ENCODE results near the gene IL31.
"Not testable (repeated sequence)": the region's sequence is repeated elsewhere in the genome, so short reads cannot be mapped to it uniquely, and the experiment has no call there.

IL31 gene

DNA sequence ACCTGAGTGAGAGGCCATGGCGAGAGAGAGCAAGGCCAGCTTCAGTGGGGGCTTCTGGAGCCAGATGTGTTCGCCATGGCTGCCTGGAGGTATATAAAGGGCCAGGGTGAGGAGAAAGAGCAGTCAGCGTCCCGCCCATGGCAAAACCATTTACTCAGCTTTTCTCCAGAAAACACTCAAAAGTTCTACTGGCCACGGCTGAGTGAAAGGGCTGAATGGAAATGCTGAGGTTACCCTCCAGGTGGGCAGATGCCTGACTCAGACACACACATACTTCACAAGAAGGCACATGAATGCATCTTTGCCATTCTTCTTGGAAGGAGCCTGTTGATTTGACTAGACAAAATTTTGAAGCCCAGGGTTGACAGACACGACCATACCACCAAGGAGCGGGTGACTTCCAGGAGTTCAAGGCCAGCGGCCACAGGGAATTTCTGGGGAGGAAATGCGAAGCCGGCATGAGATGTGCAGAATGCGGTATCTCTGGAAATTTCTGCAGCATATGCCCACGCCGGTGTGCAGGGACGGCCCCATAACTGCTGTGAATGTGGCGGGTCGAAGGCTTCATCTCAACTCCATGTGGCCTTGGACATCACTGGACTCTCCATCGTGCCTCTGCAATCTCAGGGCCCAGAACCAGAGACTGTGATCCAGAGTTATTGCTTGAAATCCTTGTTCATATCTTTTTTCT, at the start of gene IL31:
Gene IL31, minus strand, starts transcription at position 67 of the 691 bp plus-strand sequence. Its CDS starts 49 bp downstream, at position 18.
- in situ Hi-C loops (cut with MboI; ENCODE audit: low sequenced_read_pairs): no loop called here

DNA sequence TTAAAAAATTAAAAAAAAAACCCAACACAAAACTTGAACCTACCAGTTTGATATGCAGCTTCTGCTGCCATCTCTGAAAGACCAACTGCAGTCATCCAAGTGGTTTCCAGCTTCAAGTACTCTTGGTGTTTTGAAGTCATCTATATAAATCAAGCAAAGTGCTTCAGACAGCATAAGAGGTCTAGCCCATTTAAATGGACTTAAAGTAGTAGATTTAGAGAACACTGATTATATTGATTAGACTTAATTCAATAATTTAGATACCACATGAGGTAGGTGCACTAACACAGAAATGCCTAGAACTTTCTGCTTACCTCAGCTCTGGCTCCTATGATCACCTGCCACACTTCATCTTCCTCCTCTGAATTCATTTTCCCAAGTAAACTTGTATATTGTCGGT, 42.4 kb upstream of the IL31 start:
- in situ Hi-C loops (cut with MboI; ENCODE audit: low sequenced_read_pairs): no loop called here

DNA sequence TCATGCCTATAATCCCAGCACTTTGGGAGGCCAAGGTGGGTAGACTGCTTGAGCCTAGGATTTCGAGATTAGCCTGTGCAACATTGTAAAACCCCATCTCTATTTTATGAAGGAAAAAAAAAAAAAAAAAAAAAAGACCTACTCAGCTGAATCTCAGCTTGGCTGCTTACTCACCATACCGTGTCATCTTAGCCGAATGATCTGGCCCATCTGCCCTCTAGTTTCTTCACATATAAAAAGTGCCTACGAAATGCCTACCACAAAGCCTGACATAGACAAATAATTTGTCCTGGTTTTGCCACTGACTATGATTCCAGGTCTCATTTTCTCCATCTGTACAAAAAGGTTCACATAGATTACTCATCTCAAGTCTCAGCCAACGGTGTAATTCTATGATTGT, 41.8 kb upstream of the IL31 start:
- in situ Hi-C loops (cut with MboI; ENCODE audit: low sequenced_read_pairs): no loop called here

DNA sequence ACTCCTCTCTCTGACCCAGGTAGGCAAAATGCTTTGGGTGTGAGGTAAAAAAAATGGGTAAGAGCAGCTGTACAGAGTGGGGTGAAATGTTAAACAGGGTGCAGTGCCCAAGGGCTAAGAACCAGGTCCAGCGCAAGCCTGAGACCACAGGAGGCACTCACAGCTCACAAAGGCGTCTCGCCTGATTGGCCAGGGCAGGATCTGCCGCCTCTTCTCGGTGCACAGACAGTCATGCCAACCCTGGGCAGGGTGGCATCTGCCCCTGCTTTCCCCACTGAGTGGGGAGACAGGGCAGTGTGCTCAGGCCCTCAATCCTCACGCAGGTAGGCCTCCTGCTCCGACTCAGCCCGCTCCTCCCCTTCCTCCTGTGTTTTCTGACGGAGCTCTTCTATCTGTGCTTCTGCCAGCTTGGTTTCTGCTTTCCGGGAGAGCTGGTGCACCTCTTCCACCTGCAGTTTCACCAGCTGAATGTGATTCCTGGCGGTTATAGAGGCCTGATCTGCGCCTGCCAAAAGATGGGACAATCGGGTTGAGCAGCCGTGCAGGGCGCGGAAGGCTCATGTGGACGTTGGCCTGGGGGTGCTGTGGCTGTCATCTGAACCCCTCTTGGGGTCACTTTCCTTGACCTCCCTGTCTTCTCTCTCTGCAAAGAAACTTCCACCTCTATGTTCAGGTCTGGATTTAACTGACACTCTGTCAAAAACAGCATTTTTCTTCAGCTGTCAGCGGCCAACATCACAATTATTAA, 34.2 kb upstream of the IL31 start:
- in situ Hi-C loops (cut with MboI; ENCODE audit: low sequenced_read_pairs): no loop called here

DNA sequence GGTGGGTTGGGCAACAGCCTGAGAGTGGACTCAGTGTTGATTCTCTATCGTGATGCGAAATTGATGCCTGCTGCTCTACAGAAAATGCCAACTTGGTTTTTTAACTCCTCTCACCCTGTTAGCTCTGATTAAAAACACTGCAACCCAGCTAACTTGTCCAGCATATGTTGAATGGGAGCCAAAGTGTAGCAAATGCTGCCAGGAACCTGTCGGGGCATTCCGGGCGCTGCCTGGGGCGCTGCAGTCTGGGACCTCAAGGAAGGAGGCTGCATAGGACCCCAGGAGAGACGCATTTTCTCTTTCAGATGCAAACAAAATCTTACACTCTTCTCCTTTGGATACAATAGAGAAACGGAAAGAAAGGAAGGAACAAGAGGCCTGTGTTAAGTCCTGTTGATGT, 33.4 kb upstream of the IL31 start:
- in situ Hi-C loops (cut with MboI; ENCODE audit: low sequenced_read_pairs): no loop called here

DNA sequence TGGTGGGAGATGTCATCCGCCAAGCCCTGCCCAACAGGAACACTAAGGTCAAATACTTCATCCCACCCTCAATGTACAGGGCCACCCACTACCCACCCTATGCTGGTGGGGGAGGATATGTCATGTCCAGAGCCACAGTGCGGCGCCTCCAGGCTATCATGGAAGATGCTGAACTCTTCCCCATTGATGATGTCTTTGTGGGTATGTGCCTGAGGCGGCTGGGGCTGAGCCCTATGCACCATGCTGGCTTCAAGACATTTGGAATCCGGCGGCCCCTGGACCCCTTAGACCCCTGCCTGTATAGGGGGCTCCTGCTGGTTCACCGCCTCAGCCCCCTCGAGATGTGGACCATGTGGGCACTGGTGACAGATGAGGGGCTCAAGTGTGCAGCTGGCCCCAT, 33.0 kb upstream of the IL31 start:
- in situ Hi-C loops (cut with MboI; ENCODE audit: low sequenced_read_pairs): no loop called here

DNA sequence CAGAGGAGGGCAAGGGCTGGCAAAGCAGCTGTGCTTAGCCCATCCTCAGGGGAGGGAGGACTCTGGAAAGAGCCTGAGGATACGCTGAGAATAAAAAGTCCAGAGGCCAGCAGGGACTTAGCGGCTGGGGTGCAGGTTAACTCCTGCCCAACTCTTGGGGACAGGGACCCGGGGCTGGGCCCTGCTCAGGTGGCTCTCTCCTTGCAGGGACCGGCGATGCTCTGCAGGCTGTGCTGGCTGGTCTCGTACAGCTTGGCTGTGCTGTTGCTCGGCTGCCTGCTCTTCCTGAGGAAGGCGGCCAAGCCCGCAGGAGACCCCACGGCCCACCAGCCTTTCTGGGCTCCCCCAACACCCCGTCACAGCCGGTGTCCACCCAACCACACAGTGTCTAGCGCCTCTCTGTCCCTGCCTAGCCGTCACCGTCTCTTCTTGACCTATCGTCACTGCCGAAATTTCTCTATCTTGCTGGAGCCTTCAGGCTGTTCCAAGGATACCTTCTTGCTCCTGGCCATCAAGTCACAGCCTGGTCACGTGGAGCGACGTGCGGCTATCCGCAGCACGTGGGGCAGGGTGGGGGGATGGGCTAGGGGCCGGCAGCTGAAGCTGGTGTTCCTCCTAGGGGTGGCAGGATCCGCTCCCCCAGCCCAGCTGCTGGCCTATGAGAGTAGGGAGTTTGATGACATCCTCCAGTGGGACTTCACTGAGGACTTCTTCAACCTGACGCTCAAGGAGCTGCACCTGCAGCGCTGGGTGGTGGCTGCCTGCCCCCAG, 32.3 kb upstream of the IL31 start:
- in situ Hi-C loops (cut with MboI; ENCODE audit: low sequenced_read_pairs): no loop called here

DNA sequence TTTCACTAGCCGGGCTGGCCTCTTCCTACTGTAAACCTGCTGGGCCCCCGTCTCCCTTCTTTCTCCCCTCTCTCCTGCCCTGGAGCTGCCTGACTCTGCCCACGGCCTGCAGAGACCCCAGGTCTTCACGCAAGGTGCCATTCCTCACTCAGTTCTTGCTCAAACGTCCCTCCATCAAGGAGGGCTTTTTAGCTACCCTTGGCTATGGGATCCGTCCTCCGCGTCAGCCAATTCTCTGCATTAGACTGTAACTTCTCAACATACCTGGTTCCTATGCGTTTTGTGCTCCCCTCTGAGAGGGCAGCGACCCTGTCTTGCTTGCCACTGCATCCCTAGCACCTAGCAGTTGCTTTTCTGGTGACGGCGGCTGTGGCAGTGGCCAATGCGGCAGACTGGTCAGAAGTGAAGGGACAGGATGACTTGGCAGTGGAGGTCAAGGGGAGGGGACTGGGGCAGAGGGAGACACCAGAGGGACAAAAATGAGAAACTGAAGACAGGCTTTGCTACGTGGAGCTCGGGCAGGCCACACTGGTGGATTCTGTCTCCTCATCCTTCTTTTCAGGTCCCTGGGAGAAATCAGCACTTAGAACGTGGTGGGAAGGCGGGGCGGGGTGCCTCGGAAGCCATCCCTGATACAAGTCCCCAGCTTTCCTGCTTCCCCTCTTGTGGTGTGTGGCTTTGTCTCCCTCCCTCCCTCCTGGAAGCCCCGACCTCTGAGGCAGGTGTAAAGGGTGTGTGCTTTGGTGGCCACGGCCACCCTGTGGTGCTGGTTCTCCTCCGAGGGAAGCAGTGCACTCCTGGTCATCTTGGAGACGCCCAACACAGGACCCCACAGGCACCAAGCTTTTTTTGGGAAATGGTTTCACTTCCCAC, 31.3 kb upstream of the IL31 start:
- in situ Hi-C loops (cut with MboI; ENCODE audit: low sequenced_read_pairs): no loop called here

DNA sequence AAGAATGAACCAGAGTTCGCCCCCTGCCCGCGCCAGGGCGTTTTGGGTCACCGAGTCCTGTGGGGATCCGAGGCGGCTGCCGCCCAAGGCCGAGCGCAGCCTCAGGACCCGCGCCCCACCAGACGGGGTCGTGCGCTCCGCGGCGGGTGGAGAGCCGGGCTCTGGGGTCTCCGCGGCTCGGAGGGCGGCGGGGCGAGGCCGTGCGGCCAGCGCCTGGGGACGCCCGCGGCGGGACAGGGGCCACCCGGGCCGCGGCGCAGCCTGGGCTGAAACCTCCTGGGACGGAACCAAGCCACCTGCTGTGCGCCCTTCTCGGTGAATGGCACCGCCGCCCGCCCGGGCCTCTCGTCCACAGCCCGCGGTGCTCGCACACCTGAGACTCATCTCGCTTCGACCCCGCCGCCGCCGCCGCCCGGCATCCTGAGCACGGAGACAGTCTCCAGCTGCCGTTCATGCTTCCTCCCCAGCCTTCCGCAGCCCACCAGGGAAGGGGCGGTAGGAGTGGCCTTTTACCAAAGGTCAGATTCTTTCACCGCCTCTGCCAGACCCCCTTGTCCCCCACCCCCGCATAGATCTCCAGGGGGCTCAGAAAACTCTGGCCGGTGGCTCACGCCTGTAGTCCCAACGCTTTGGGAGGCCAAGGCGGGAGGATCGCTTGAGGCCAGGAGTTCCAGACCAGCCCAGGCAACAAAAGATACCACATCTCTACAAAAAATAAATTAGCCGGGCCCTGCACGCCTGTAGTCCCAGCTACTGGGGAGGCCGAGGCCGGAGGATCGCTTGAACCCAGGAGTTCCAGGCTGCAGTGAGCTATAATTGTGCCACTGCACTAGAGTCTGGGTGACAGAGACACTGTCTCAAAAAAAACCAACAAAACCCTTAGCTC, 30.4 kb upstream of the IL31 start:
- in situ Hi-C loops (cut with MboI; ENCODE audit: low sequenced_read_pairs): no loop called here

DNA sequence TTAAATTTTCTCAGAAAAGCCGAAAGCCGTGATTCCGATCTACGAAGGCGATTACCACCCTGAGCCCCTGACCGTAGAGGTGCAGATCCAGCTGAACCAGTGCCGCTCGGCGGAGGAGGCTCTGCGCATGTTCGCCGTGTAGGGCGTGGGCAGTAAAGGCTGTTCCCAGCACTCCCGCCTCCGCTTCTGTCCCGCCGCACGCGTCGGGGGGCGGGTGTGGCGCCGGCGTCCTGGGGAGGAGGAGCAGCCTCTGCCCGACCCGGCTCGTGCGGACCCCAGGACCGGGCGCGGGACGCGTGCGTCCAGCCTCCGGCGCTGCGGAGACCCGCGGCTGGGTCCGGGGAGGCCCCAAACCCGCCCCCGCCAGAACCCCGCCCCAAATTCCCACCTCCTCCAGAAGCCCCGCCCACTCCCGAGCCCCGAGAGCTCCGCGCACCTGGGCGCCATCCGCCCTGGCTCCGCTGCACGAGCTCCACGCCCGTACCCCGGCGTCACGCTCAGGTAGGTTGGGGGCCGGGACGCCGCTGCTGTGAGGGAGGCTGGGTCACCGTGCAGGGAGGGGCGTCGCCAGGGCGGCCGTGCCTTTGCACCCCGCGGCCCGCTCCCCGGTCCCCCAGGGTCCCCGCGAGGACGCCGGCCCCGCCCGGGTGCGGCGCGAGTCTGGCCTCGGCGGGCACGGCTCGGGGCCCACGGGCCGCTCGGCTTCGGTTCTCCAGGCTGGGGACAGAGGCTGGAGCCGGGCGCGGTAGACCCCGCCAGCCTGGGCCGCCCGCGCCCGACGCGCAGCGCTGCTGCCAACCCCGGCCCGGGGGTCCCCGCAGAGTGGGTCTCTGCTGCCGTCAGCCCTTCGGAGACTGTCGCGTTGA, 29.5 kb upstream of the IL31 start, which contains the start of gene B3GNT4:
Gene B3GNT4, plus strand, starts transcription at position 409 of the 866 bp plus-strand sequence. CDS start 910 bp downstream, outside the sequence.
- in situ Hi-C loops (cut with MboI; ENCODE audit: low sequenced_read_pairs): no loop called here

DNA sequence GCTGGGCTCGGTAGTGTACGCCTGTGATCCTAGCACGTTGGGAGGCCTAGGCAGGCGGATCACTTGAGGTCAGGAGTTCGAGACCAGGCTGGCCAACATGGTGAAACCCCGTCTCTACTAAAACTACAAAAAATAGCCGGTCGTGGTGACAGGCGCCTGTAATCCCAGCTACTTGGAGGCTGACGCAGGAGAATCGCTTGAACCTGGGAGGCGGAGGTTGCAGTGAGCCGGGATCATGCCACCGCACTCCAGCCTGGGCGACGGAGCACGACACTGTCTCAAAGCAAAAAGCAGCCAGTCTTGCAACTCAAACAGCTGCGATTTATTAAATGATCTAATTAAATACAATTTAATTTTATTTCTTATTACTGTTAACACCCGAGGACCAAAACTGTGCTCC, 28.8 kb upstream of the IL31 start:
- in situ Hi-C loops (cut with MboI; ENCODE audit: low sequenced_read_pairs): not testable (repeated sequence)

DNA sequence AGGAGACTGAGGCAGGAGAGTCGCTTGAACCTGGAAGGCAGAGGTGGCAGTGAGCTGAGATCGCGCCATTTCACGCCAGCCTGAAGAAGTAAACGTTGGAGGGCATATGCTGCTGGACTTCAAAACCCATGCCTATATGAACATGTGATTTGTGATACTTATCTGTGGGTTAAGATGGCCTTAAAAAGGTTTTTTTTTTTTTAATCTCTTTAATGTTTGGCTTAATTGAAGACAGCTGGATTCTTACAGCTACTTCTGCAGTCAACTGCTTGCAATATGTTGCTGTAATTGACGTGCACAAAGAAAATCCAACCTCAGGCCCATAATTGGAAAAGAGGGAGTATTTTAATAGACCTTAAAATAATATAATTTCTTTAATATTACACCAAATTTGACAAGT, 28.0 kb upstream of the IL31 start:
- in situ Hi-C loops (cut with MboI; ENCODE audit: low sequenced_read_pairs): no loop called here

DNA sequence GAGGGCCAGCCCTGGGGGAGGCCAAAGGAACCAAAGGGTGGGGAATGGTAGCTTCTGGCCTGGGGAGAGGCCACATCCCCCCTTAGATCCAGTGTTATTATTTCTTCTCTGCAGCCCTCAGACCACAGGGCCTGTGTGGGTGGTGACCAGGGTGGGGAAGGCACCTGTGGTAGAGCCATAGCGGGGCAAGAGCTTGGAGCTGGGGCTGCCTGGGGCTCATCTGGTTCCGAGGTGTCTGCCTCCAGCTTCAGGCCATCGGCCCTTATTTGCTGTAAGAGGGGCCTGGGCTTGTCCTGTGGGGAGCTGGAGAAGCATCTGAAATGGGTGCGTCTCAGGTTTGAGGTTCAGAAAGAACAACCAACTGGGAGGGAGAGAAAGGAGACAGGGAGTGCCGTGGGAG, 27.4 kb upstream of the IL31 start:
- in situ Hi-C loops (cut with MboI; ENCODE audit: low sequenced_read_pairs): no loop called here

DNA sequence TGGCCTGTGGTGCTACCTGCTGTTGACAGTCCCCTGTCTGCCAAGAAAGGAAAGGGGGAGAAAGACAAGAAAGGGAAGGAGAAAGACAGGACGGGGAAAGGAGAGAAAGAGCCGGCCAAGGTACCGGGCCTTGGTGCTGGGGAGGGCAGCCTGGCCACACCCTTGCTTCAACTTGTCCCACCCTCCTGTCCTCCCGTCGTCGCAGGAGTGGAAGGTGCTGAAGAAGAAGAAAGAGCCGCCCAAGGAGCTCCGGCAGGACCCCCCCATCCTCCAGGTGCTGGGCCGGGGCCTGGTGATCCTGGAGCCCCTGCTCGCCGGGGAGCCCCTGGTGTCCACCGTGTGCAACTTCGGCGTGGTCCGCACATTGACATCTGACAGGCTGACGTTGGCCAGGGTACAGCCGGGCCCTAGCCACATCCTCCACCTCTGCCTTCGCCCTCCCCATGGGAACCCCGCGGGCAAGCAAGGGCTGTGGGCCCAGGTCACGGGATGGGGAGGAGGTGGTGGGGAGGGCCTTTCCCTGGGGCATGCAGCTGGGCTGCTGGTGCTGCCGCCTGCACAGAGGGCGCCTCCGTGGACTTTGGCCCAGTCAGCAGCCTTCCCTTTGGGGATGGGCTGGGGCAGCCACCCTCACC, 26.6 kb upstream of the IL31 start:
- in situ Hi-C loops (cut with MboI; ENCODE audit: low sequenced_read_pairs): no loop called here

DNA sequence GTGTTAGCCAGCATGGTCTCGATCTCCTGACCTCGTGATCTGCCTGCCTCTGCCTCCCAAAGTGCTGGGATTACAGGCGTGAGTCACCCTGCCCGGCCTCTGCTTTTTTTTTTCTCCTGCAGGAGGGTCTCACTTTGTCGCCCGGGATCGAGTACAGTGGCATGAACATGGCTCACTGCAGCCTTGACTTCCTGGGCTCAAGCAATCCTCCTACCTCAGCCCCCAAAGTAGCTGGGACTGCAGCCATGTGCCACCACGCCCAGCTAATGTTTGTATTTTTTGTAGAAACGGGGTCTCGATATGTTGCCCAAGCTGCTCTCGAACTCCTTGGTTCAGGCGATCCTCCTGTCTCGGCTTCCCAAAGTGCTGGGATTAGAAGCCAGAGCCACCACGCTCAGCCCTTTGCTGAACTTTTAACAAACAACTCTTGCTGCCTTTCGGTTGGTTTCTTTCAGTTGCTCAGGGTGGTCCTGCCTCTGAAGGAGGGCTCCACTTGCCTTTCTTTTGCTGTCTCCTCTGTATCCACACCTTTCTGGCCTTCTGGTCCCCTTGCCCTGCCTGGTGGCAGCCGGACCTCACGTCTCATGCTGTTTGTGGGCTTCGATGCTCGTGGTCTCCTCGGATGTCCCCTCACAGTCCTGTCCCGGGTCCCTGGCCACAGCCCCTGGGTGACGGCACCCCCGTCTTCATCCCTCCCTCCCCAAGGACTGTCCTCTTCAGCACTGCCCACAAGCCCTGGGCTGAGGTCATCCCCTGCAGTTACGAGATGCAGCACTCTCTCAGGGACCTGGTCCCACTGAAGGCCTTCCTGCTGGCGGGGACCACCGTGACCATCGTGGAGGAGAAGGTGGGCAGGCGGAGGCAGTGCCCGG, 25.7 kb upstream of the IL31 start:
- in situ Hi-C loops (cut with MboI; ENCODE audit: low sequenced_read_pairs): no loop called here

DNA sequence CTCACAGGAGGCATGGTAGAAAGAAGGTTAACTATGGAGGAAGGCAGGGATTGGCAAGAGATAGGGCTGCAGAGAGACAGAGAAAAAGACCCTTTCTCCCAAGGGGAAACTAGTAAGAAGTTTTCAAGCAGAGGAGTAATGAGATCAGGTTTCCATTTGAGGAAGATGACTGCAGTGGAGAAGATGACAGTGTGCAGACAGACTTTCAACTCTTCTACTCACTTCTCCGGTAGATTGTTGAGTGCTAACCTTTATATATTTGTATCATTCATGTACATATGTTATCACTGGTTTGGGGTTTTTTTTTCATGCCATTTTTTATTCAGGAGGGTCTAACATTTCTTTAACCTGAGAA, 23.6 kb upstream of the IL31 start:
- in situ Hi-C loops (cut with MboI; ENCODE audit: low sequenced_read_pairs): no loop called here

DNA sequence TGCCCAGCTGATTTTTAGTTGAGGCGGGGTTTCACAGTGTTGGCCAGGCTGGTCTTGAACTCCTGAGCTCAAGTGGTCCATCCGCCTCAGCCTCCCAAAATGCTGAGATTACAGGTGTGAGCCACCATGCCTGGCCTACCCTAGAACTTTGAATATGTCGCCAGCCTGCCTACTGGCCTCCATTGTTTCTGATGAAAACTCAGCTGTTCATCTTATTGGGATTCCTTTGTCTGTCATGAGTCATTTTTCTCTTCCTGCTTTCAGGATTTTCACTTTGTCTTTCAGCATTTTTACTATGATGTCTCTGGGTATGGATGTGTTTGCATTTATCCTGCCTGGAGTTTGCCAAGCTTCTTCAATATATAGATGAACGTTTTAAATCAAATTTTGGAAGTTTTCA, 21.4 kb upstream of the IL31 start:
- in situ Hi-C loops (cut with MboI; ENCODE audit: low sequenced_read_pairs): no loop called here

DNA sequence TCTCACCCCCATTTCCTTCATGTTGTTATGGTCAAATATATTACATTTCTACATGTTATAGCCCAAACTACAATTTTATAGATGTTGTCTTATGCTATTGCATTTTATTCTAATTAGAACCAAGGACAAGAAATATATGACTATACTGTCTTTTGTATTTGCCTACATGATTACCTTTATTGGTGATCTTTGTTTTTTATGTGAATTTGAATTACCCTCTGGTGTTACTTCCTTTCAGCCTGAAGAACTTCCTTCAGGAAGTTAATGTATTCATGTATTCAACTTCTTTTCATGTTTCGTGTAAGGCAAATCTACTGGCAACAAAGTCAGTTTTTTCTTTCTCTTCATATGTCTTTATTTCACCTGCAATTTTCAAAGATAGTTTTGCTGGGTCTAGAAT, 20.8 kb upstream of the IL31 start:
- in situ Hi-C loops (cut with MboI; ENCODE audit: low sequenced_read_pairs): no loop called here
